ENCODE results near the gene ZBTB7C. TPM values are rescaled to one million over a fixed set of nuclear protein-coding genes. Genes with fewer than 3 reads are reported as not detected.

The ZBTB7C gene
- total RNA-seq, 1 experiment from 2014 or later: 0.32 TPM

DNA sequence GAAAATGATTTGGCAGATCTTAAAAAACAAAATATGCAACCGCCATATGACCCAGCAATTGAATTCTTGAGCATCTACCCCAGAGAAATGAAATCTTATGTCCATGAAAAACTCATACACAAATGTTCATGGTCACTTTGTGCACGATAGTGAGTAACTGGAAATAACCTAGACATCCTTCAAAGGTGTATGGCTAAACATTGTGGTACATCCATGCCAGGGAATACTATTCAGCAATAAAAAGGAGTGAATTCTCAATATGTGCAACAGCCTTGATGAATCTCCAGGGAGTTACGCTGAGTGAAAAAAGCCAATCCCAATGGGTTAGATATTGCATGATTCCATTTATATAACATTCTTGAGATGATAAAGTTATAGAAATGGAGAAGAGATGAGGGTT is 366.0 kb downstream of the ZBTB7C start:
- POLR2A ChIA-PET (ENCODE audit: low non-redundant PET): no interaction called here
- Histone ChIP-seq H3K27ac (ENCODE audit: low read depth, low read length, poor library complexity, severe bottlenecking) (no peak overlapping the region), H3K36me3 (ENCODE audit: insufficient read depth, low read length, poor library complexity, severe bottlenecking) (no peaks in the 10 kb centered on the region), H3K27me3 (replicated peaks; ENCODE audit: insufficient read depth, low read depth, low read length, poor library complexity) (no peaks in the 10 kb centered on the region), H3K4me1 (ENCODE audit: insufficient read depth, low read length, poor library complexity, severe bottlenecking) (no peaks in the 10 kb centered on the region), H3K4me3 (ENCODE audit: low read depth, low read length, poor library complexity, severe bottlenecking) (no peak overlapping the region), H3K9me3 (ENCODE audit: low read depth, low read length, poor library complexity, severe bottlenecking) (no peaks in the 10 kb centered on the region)
- no TSS peak for BruUV-seq (replicated peaks)
- no peak for DNase-seq (ENCODE audit: low spot score)
- TF ChIP-seq, protein P1, sequence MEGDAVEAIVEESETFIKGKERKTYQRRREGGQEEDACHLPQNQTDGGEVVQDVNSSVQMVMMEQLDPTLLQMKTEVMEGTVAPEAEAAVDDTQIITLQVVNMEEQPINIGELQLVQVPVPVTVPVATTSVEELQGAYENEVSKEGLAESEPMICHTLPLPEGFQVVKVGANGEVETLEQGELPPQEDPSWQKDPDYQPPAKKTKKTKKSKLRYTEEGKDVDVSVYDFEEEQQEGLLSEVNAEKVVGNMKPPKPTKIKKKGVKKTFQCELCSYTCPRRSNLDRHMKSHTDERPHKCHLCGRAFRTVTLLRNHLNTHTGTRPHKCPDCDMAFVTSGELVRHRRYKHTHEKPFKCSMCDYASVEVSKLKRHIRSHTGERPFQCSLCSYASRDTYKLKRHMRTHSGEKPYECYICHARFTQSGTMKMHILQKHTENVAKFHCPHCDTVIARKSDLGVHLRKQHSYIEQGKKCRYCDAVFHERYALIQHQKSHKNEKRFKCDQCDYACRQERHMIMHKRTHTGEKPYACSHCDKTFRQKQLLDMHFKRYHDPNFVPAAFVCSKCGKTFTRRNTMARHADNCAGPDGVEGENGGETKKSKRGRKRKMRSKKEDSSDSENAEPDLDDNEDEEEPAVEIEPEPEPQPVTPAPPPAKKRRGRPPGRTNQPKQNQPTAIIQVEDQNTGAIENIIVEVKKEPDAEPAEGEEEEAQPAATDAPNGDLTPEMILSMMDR (conservative IDR thresholded peaks at IDR 0.05; ENCODE audit: low read depth, low read length): no peak
- TF ChIP-seq EZH2 (IDR thresholded peaks at IDR 0.05; ENCODE audit: borderline replicate concordance, low read depth, low read length, poor library complexity, severe bottlenecking): no peak
- CTCF ChIA-PET: no interaction called here
- intact Hi-C loops (cut with micrococcal nuclease; ENCODE audit: unreplicated experiment): no loop called here

DNA sequence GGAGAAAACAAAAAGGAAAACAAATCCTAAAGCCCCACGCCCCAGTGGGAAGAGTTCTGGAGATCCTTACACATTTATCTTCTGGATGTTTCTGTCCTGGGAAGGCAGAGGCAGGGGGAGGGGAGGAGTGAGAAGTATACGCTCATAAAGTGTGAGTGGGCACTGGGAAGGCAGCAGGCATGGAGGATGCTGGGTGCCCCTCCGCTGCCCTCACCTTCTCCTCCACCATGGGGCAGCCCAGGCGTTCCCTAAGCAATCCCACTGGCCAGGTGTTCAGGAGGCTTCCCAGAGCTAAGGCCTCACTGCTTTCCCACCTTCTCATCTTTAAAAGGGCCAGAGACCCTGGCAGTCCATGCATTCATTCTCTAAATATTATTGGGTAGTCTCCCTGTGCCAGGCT is 366.8 kb downstream of the ZBTB7C start:
- TF ChIP-seq, protein P1 (conservative IDR thresholded peaks at IDR 0.05; ENCODE audit: low read depth, low read length): no peak
- no peak for TF ChIP-seq EZH2 (IDR thresholded peaks at IDR 0.05; ENCODE audit: borderline replicate concordance, low read depth, low read length, poor library complexity, severe bottlenecking)
- intact Hi-C loops (cut with micrococcal nuclease; ENCODE audit: unreplicated experiment): no loop called here
- Histone ChIP-seq H3K4me3 (ENCODE audit: low read depth, low read length, poor library complexity, severe bottlenecking) (no peak overlapping the region), H3K4me1 (ENCODE audit: insufficient read depth, low read length, poor library complexity, severe bottlenecking) (no peaks in the 10 kb centered on the region), H3K36me3 (ENCODE audit: insufficient read depth, low read length, poor library complexity, severe bottlenecking) (no peaks in the 10 kb centered on the region), H3K9me3 (ENCODE audit: low read depth, low read length, poor library complexity, severe bottlenecking) (no peaks in the 10 kb centered on the region), H3K27ac (ENCODE audit: low read depth, low read length, poor library complexity, severe bottlenecking) (no peak overlapping the region), H3K27me3 (replicated peaks; ENCODE audit: insufficient read depth, low read depth, low read length, poor library complexity) (no peaks in the 10 kb centered on the region)
- CTCF ChIA-PET: no interaction called here
- POLR2A ChIA-PET (ENCODE audit: low non-redundant PET): no interaction called here
- DNase-seq (ENCODE audit: low spot score): no peak
- no TSS peak for BruUV-seq (replicated peaks)

DNA sequence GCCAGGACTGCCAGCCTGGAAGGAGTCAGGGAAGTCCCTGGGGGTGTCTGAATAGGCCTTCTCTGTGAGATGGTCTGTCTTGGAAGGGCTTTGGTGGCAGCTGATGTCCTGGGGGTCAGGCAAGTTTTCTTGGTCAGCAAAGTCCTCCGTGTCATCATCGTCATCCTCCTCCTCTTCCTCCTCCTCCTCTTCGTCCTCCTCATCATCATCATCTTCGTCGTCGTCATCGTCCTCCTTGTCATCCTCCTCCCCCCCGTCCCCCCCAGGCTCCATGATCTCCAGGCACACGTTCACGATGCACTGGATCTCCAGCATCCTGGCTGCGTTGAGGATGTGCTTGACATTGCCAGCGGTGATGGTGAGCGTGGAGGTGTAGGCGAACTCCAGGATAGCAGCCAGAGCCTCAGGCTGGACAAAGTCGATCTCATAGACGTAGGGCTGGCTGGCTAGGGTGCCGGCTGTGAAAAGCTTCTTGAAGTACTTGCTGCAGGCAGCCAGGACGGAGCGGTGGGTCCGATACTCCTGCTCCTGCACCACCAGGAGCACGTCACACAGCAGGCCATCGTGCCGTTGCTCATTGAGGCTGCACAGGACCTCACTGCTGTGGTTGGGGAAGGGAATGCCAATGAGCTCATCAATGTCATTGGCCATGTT is 368.6 kb downstream of the ZBTB7C start:
- no peak overlapping the region for H3K4me3 ChIP-seq (ENCODE audit: low read depth, low read length, poor library complexity, severe bottlenecking)
- intact Hi-C loops (cut with micrococcal nuclease; ENCODE audit: unreplicated experiment): no loop called here
- ChIA-PET POLR2A (ENCODE audit: low non-redundant PET) (no interaction called here), CTCF (no interaction called here)
- no peaks in the 10 kb centered on the region for H3K36me3 ChIP-seq (ENCODE audit: insufficient read depth, low read length, poor library complexity, severe bottlenecking)
- TF ChIP-seq, protein P1 (conservative IDR thresholded peaks at IDR 0.05; ENCODE audit: low read depth, low read length): no peak
- no peak for TF ChIP-seq EZH2 (IDR thresholded peaks at IDR 0.05; ENCODE audit: borderline replicate concordance, low read depth, low read length, poor library complexity, severe bottlenecking)
- DNase-seq (ENCODE audit: low spot score): no peak
- no peaks in the 10 kb centered on the region for H3K4me1 ChIP-seq (ENCODE audit: insufficient read depth, low read length, poor library complexity, severe bottlenecking)
- no peak overlapping the region for H3K27ac ChIP-seq (ENCODE audit: low read depth, low read length, poor library complexity, severe bottlenecking)
- no TSS peak for BruUV-seq (replicated peaks)
- H3K27me3 ChIP-seq (replicated peaks; ENCODE audit: insufficient read depth, low read depth, low read length, poor library complexity): no peaks in the 10 kb centered on the region
- no peaks in the 10 kb centered on the region for H3K9me3 ChIP-seq (ENCODE audit: low read depth, low read length, poor library complexity, severe bottlenecking)
